Measurements from ENCODE around the gene PLXNB2. TPM values are rescaled to one million over a fixed set of nuclear protein-coding genes. Genes with fewer than 3 reads are reported as not detected.
A peak's percentile ranks its signal among the peaks of the same experiment; 100 is the strongest.

PLXNB2 gene
- total and polyA plus RNA-seq, 2 of the 4 experiments (the other 2 are of a cell fraction): 73.1 to 202 TPM

GRCh38 chr22:50249341-50250248, 57.9 kb downstream of the PLXNB2 start:
- WGBS, 2 experiments (ENCODE audit: extremely low coverage in 2 of 2, insufficient read length in 1 of 2): 88% methylated on average over 23 of the region's 32 CpGs; no CpG with 5 or more reads in 1 of the 2 experiments
- peak overlapping the region; percentile 82; the same call in 1 of the 2 replicates for H3K9ac ChIP-seq (ENCODE audit: low read depth, low read length)
- BruUV-seq (replicated peaks): no TSS peak
- TF ChIP-seq, protein P1, sequence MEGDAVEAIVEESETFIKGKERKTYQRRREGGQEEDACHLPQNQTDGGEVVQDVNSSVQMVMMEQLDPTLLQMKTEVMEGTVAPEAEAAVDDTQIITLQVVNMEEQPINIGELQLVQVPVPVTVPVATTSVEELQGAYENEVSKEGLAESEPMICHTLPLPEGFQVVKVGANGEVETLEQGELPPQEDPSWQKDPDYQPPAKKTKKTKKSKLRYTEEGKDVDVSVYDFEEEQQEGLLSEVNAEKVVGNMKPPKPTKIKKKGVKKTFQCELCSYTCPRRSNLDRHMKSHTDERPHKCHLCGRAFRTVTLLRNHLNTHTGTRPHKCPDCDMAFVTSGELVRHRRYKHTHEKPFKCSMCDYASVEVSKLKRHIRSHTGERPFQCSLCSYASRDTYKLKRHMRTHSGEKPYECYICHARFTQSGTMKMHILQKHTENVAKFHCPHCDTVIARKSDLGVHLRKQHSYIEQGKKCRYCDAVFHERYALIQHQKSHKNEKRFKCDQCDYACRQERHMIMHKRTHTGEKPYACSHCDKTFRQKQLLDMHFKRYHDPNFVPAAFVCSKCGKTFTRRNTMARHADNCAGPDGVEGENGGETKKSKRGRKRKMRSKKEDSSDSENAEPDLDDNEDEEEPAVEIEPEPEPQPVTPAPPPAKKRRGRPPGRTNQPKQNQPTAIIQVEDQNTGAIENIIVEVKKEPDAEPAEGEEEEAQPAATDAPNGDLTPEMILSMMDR (conservative IDR thresholded peaks at IDR 0.05; ENCODE audit: low read depth, low read length): no peak
- no peak for TF ChIP-seq RAD21 (IDR thresholded peaks at IDR 0.05; ENCODE audit: low read length)
- TF ChIP-seq, protein P2, sequence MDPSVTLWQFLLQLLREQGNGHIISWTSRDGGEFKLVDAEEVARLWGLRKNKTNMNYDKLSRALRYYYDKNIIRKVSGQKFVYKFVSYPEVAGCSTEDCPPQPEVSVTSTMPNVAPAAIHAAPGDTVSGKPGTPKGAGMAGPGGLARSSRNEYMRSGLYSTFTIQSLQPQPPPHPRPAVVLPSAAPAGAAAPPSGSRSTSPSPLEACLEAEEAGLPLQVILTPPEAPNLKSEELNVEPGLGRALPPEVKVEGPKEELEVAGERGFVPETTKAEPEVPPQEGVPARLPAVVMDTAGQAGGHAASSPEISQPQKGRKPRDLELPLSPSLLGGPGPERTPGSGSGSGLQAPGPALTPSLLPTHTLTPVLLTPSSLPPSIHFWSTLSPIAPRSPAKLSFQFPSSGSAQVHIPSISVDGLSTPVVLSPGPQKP (IDR thresholded peaks at IDR 0.05; ENCODE audit: borderline replicate concordance, low read depth, low read length): no peak
- no peak for TF ChIP-seq MAFK (IDR thresholded peaks at IDR 0.05; ENCODE audit: low read depth, low read length)
- TF ChIP-seq MXI1 (IDR thresholded peaks at IDR 0.05; ENCODE audit: borderline replicate concordance, low read depth, low read length): no peak
- TF ChIP-seq CEBPB (IDR thresholded peaks at IDR 0.05; ENCODE audit: low read depth, low read length): no peak
- TF ChIP-seq, protein P3, sequence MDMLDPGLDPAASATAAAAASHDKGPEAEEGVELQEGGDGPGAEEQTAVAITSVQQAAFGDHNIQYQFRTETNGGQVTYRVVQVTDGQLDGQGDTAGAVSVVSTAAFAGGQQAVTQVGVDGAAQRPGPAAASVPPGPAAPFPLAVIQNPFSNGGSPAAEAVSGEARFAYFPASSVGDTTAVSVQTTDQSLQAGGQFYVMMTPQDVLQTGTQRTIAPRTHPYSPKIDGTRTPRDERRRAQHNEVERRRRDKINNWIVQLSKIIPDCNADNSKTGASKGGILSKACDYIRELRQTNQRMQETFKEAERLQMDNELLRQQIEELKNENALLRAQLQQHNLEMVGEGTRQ (IDR thresholded peaks at IDR 0.05; ENCODE audit: low read depth, low read length): no peak
- TF ChIP-seq RCOR1 (IDR thresholded peaks at IDR 0.05; ENCODE audit: insufficient replicate concordance, low read length): no peak
- no peak for TF ChIP-seq MAZ (IDR thresholded peaks at IDR 0.05; ENCODE audit: borderline replicate concordance, low read depth, low read length)
- no peak for TF ChIP-seq POLR2A (IDR thresholded peaks at IDR 0.05; ENCODE audit: low read depth, low read length)
- TF ChIP-seq CHD1 (IDR thresholded peaks at IDR 0.05; ENCODE audit: low read depth, low read length): no peak
- TF ChIP-seq FOS (IDR thresholded peaks at IDR 0.05; ENCODE audit: low read depth, low read length): no peak
- no peak for TF ChIP-seq BHLHE40 (IDR thresholded peaks at IDR 0.05; ENCODE audit: low read depth, low read length)
- no peak for TF ChIP-seq SMC3 (IDR thresholded peaks at IDR 0.05; ENCODE audit: low read depth, low read length)

More at GRCh38 chr22:50249341-50250248, 57.9 kb downstream of the PLXNB2 start:
- no peaks in the 10 kb centered on the region for H3K27me3 ChIP-seq (ENCODE audit: control insufficient read depth, insufficient read depth, low read length)
- peak overlapping the region; percentile 64 for H3K4me2 ChIP-seq (ENCODE audit: low read depth, low read length)
- H2AFZ ChIP-seq (replicated peaks; ENCODE audit: low read length, poor library complexity): peak overlapping the region; percentile 56
- in situ Hi-C loops (cut with MboI; ENCODE audit: low sequenced_read_pairs) (loop anchor here (5.0 kb wide), 1 partner anchor 78 kb away; the partner anchor contains the start of gene DENND6B), dilution Hi-C loops (cut with HindIII; ENCODE audit: low sequenced_read_pairs, unreplicated experiment) (no loop called here), intact Hi-C loops (cut with micrococcal nuclease) (no loop called here)
- H3K36me3 ChIP-seq (ENCODE audit: control insufficient read depth, insufficient read depth, low read length): peaks cover 32% of the 10 kb centered on the region
- no peak for DNase-seq
- peak overlapping the region; percentile 77 for H2AK5ac ChIP-seq (ENCODE audit: low read depth, low read length)
- H3K18ac ChIP-seq (ENCODE audit: low read depth, low read length): no peak overlapping the region
- H4K20me1 ChIP-seq (ENCODE audit: insufficient read depth, low read length): peaks cover 21% of the 10 kb centered on the region
- peaks cover 9 to 42% of the 10 kb centered on the region in 2 experiments; a peak in 3 of 4 replicates for H3K79me1 ChIP-seq (ENCODE audit: low read depth in 1 of 2, low read length in 2 of 2)
- no peak overlapping the region for H4K91ac ChIP-seq (ENCODE audit: insufficient read depth, low read depth, low read length)
- no peak overlapping the region for H4K5ac ChIP-seq (ENCODE audit: low read depth, low read length)
- 0 out of 2 replicates have a peak overlapping the region, but pooled peaks have one; percentile 7 for H3K4ac ChIP-seq (ENCODE audit: low read depth, low read length)
- H2BK5ac ChIP-seq (ENCODE audit: low read depth, low read length, poor library complexity, severe bottlenecking): peak overlapping the region; percentile 6
- no peaks in the 10 kb centered on the region for H3K9me3 ChIP-seq (ENCODE audit: control insufficient read depth, insufficient read depth, low read length)
- H3K23ac ChIP-seq (ENCODE audit: low read depth, low read length): no peak overlapping the region
- peaks cover 15% of the 10 kb centered on the region for H3K4me1 ChIP-seq (ENCODE audit: control insufficient read depth, insufficient read depth, low read length)
- no peak overlapping the region for H3K4me3 ChIP-seq (ENCODE audit: insufficient read depth, low read depth, low read length)
- H4K8ac ChIP-seq (ENCODE audit: low read depth in 2 of 2, low read length in 2 of 2): no peak overlapping the region
- CTCF ChIA-PET: no interaction called here
- 0 out of 2 replicates have a peak, but pooled peaks cover 3% of the 10 kb centered on the region for H3K9me1 ChIP-seq (ENCODE audit: insufficient read depth, low read length)
- ATAC-seq (ENCODE audit: low read depth): no peak
- H3K27ac ChIP-seq (ENCODE audit: insufficient read depth, low read length): peak overlapping the region; percentile 28; the same call in 1 of the 2 replicates
- H2AK9ac ChIP-seq (replicated peaks; ENCODE audit: low read depth, low read length, poor library complexity): peak overlapping the region; percentile 55
- no peak overlapping the region for H2BK15ac ChIP-seq (ENCODE audit: low read depth, low read length)
- H2BK120ac ChIP-seq (ENCODE audit: low read depth, low read length): no peak overlapping the region
- H2BK20ac ChIP-seq (ENCODE audit: low read depth, low read length): no peak overlapping the region
- H3K14ac ChIP-seq (replicated peaks; ENCODE audit: low read depth, low read length): no peak overlapping the region
- no peak overlapping the region for H3K56ac ChIP-seq (ENCODE audit: extremely low read depth, insufficient read depth, low read length)
- POLR2A ChIA-PET (ENCODE audit: unreplicated experiment): no interaction called here
